H54 (cell line): Measurements from ENCODE around the gene ACBD6.

Experiments used
- DNase-seq: peaks from one replicate; pipeline ENCODE4 v3.0.0; 2011; ENCODE audit warnings: low spot score, mixed read lengths; ENCODE audit not compliant: insufficient read length
- FAIRE-seq: peaks from 3 replicates; lab custom pipeline; 2011; peaks lifted over from hg19 to GRCh38; lab: Jason Lieb, UNC
- POLR2A ChIP-seq: IDR thresholded peaks from 2 replicates; pipeline ENCODE4 v1.6.1; 2011; ENCODE audit warnings: low read depth, mild to moderate bottlenecking, low read length

The ACBD6 gene

GRCh38 chr1:180515857-180516388 lies 13.5 kb upstream of the ACBD6 start:
- peak; percentile 90 for FAIRE-seq
- peak; percentile 54 for DNase-seq
- no peak for TF ChIP-seq POLR2A

DNA sequence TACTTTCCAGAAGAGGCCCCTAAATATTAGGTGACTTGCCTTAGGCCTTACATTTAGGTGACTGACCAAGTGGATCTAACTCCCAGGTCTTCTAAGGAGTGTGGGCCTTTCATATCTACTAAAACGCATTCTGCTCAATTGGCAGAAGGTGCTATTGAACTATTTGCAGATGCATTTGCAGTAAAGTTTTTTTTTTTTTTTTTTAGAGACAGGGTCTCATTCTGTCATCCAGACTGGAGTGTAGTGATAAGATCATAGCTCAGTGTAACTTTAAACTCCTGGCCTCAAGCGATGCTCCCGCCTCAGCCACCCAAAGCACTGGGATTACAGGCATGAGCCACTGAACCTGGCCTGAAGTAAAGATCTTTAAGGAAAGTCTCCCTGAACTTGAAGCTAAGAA lies 13.0 kb upstream of the ACBD6 start:
- no peak for TF ChIP-seq POLR2A
- FAIRE-seq (no peak), DNase-seq (no peak)

GRCh38 chr1:180513531-180513930 lies 11.2 kb upstream of the ACBD6 start:
- DNase-seq (no peak), FAIRE-seq (no peak)
- no peak for TF ChIP-seq POLR2A

DNA sequence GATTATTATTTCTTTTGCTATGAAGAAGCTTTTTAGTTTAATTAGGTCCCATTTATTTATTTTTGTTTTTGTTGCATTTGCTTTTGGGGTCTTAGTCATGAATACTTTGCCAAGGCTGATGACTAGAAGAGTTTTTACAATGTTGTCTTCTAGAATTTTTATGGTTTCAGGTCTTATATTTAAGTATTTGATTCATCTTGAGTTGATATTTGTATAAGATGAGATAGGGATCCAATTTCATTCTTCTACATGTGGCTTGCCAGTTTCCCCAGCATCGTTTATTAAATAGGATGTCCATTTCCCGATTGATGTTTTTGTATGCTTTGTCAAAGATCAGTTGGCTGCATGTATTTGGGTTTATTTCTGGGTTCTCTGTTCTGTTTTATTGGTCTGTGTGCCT lies 8.5 kb upstream of the ACBD6 start:
- DNase-seq (no peak), FAIRE-seq (no peak)
- no peak for TF ChIP-seq POLR2A

GRCh38 chr1:180508725-180509097 lies 6.3 kb upstream of the ACBD6 start:
- FAIRE-seq: no peak

GRCh38 chr1:180507795-180508724 lies 5.7 kb upstream of the ACBD6 start:
- FAIRE-seq (no peak), DNase-seq (no peak)
- TF ChIP-seq POLR2A: no peak

More at GRCh38 chr1:180508725-180509097, 6.3 kb upstream of the ACBD6 start:
- no peak for DNase-seq
- TF ChIP-seq POLR2A: no peak

- DNase-seq (no peak), FAIRE-seq (no peak)
- no peak for TF ChIP-seq POLR2A
These were observed 3.5 kb upstream of the ACBD6 start for GRCh38 chr1:180505732-180506335.

DNA sequence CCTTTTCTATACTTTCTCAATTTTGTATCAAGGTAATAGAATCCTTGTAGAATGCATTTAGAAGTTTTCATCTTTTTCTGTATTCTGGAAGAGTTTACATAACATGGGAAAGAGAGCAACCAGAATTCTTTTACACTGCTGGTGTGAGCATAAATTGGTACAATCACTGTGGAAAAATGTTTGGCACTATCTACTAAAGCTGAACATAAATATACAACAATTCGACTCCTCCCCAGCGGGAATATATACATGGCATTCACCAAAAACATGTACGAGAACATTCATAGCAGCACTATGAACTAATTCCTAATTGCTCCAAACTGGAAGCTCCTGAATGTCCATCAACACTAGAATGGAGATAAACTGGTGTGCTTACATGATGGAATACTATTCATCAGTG lies 1.8 kb upstream of the ACBD6 start:
- DNase-seq (no peak), FAIRE-seq (no peak)
- no peak for TF ChIP-seq POLR2A

GRCh38 chr1:180503280-180503862 lies 994 bp upstream of the ACBD6 start:
- no peak for TF ChIP-seq POLR2A
- FAIRE-seq (no peak), DNase-seq (no peak)

- TF ChIP-seq POLR2A: no peak
- peak; percentile 60 for DNase-seq
- peak; percentile 38 for FAIRE-seq
These were observed 464 bp downstream of the ACBD6 start for GRCh38 chr1:180501865-180502360.

- no peak for DNase-seq
- TF ChIP-seq POLR2A: no peak
- FAIRE-seq: no peak
These were observed 1.7 kb downstream of the ACBD6 start for GRCh38 chr1:180500689-180501088.

- FAIRE-seq (no peak), DNase-seq (no peak)
- TF ChIP-seq POLR2A: no peak
These were observed 3.8 kb downstream of the ACBD6 start for GRCh38 chr1:180498594-180498993.

- TF ChIP-seq POLR2A: no peak
- FAIRE-seq (no peak), DNase-seq (no peak)
These were observed 4.6 kb downstream of the ACBD6 start for GRCh38 chr1:180497826-180498225.

DNA sequence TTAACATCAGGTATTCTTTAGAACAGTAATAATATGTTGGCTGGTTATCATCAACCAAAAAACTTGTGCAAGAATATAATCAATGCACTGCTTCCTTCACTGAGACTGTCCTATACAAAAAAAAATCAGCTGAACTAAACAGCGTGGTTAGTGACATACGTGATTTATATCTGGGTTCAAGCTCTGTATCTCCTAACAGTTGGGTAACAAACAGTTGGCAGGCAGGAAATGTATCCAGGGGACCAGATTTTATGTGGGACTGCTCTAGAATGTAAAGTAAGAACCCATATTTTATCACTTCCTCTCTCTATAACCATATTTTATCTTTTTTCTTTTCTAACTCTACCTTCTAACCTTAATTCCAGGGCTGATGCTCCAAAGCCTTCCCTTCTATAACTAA lies 8.0 kb downstream of the ACBD6 start:
- no peak for FAIRE-seq
- no peak for TF ChIP-seq POLR2A
- DNase-seq: no peak
